T-helper 2 cell (primary cell): ENCODE data around the gene PKNOX1.
"Not testable (repeated sequence)": the region's sequence is repeated elsewhere in the genome, so short reads cannot be mapped to it uniquely, and the experiment has no call there.

Experiments used
- DNase-seq, 5 experiments: peaks; one replicate each; pipeline versions ENCODE4 v3.0.0 to v3.0.0-alpha.2; 2012 to 2022

The PKNOX1 gene

DNA sequence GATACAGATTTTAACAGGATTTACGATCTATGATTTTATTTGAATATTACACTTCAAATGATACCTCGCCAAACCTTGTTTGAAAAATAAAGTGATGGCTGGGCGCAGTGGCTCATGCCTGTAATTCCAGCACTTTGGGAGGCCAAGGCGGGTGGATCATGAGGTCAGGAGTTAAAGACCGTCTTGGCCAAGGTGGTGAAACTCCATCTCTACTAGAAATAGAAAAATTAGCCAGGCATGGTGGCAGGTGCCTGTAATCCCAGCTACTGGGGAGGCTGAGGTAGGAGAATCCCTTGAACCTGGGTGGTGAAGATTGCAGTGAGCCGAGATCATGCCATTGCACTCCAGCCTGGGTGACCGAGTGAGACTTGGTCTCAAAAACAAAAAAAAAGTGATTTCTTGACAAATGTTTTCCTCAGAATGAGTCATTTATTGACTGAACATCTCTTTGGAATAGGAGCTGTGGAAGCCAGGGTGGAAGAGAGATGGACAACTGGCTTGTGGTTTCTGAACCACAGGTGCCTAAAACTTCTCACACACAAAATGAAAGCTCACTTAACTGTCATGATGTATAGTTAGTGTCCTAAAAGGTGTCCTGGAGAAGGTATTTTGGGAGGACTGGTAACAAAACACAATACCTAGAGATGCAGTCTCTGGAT lies 11.9 kb downstream of the PKNOX1 start:
- no peak for DNase-seq

DNA sequence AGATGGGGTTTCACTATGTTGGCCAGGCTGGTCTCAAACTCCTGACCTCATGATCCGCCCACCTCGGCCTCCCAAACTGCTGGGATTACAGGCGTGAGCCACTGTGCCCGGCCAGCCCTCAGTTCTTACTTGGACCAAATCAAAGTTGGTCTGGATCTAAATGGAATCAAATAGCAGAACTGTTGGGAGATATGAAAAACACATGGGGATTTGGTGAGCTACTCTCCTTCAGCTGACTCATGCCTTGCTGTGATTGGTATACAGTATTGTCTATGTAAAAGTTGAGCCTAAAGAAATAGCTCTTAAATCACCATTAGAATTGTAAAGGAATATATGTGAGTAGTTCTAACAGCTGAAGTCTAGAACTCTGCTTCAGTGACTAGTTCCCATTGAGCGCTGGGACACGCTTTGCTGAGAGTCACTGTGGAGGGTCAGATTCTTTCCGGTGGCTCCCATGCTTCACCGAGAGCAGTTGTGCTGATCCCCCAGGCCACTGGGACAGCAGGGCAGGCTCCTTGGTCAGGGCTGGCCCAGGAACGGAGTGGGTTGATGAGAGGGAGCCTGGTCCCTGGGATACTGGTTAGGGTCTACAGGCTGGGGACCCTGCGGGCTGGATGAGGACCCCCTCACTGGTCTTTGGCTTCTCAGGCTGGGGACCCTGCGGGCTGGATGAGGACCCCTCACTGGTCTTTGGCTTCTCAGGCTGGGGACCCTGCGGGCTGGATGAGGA lies 14.0 kb downstream of the PKNOX1 start:
- DNase-seq: no peak

DNA sequence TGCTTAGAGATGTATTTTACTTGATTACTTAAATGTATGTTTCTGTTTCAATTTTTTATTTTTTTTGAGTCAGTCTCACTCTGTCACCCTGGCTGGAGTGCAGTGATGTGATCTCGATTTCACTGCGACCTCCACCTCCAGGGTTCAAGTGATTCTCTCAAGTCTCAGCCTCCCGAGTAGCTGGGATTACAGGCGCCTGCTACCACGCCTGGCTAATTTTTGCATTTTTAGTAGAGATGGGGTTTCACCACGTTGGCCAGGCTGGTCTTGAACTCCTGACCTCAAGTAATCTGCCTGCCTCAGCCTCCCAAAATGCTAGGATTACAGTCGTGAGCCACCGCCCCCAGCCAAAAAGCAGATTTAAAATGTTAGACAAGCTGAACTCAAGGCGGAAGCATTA lies 15.0 kb downstream of the PKNOX1 start:
- DNase-seq: not testable (repeated sequence)

DNA sequence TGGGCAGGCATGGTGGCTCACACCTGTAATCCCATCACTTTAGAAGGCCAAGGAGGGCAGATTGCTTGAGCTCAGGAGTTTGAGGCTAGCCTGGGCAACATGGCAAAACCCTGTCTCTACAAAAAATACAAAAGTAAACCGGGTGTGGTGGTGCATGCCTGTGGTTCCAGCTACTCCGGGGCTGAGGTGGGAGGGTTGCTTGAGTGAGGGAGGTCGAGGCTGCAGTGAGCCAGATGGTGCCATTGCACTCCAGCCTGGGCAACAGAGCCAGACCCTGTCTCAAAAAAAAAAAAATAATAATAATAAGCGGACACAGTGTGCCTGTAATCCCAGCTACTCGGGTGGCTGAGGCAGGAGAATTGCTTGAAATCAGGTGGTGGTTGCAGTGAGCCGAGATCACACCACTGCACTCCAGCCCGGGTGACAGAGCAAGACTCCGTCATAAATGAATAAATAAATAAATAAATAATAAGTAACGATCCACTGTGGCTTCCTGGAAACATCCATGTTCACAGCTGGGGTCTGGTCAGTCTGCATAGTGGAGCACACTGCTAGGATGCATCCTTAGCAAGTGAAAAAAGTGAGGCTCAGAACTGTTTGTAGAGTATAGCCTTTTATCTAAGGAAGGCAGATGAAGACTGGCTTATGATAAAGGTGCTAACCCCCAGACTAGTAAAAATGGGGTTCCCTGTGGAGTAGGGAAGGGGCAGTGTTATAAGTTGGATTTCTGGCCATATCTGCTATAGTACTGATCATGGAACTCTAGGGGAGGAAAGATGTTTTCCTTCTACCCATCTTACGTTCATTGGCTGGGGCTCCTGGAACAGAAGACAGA lies 15.7 kb downstream of the PKNOX1 start:
- peak in 2 of 5 experiments; percentile 36 to 65 for DNase-seq

DNA sequence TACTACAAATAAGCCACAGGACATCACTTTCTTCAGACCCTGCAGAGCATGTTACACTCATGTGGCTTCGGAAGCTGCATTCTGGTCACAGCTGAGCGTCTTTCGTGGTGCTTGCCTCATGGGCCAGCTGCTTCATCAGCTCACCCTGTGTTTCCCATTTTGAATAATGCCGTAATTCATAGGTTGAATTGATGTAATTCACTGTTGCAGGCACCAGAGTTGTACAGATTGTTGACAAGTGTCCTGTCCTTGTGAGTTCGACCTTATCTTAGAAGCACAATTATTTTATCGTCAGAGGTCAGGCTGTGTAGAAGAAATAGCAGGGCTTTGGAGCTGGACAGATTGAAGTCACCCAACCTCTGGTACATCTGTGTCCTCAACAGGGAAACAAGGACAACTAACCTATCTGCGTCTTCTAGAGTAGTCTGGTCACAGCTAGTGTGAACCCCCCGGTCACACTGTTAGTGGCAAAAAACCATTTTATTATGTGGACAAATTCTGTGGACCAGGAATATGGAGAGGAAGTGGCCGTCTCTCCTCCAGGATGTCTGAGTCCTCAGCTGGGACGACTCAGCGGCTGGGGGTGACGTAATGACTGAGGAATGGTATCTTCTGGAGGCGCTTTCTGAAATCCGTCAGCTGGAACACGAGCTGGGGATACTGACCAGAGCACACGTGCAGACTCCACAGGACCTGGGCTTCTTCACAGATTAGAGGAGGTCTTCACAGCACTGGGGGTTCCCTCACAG lies 17.8 kb downstream of the PKNOX1 start:
- no peak for DNase-seq

DNA sequence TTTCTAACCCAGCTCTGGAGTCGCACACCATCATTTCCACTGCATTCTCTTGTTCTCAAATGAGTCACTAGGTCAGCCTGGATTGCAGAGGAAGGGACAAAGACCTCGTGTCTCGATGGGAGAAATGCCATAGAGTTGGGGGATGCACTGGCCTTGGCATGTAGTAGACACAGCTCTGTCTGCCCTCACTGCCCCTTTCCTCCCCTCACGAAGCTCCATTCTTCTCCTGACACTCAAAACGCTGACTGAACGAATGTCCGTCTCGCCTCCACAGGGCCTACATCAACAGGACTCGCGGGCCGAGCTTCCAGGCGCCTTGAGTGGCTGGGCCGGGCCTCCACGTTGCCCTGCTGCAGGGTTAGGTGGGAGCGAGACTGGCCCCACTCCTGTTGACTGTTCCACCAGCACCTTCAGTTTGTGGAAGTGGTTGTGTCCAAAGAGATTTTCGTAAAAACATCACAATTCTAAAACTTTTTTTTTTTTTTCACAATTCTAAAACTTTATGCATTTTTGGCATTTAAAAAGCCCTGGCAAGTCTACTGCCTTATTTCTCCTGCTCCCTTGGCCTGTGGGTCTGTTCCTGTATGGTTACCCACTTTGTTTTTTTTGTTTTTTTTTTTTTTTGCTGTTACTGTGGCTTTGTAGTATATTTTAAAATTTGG lies 18.8 kb downstream of the PKNOX1 start:
- no peak for DNase-seq

DNA sequence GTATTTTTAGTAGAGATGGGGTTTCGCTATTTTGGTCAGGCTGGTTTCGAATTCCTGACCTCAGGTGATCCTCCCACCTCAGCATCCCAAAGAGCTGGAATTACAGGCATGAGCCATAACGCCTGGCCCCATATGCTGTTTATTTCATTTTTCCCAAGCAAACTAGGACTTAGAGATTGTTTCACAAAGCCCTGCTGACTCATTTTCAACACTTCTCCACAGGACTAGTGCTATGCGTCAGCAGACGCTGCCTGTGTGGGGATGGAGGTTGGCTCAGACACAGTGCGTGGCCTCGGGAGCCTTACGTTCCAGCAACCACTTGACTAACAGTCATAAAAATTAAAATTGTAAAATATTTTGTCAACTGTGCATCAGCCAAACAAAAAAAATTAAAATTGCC lies 22.7 kb downstream of the PKNOX1 start:
- peak in 1 of 5 experiments; percentile 41 for DNase-seq

DNA sequence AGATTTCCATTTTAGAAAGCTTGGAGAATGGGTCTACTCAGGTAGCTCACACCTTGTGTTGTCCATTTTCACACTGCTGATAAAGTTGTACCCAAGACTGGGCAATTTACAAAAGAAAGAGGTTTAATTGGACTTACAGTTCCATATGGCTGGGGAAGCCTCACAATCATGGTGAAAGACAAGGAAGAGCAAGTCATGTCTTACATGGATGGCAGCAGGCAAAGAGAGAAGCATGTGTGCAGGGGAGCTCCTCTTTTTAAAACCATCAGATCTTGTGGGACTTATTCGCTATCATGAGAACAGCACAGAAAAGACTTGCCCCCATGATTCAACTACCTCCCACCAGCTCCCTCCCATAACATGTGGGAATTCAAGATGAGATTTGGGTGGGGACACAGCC lies 23.6 kb downstream of the PKNOX1 start:
- DNase-seq: not testable (repeated sequence)

DNA sequence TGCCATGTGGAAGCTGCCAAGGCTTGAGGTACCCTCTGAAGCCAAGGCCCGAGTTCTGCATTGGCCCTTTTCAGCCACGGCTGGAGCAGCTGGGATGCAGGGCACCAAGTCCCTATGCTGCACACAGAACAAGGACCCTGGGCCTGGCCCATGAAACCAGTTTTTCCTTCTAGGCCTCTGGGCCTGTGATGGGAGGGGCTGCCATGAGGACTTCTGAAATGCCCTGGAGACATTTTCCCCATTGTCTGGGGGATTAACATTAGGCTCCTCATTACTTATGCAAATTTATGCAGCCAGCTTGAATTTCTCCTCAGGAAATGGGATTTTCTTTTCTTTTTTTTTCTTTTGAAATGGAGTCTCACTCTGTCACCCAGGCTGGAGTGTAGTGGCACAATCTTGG lies 24.8 kb downstream of the PKNOX1 start:
- not testable (repeated sequence) for DNase-seq

DNA sequence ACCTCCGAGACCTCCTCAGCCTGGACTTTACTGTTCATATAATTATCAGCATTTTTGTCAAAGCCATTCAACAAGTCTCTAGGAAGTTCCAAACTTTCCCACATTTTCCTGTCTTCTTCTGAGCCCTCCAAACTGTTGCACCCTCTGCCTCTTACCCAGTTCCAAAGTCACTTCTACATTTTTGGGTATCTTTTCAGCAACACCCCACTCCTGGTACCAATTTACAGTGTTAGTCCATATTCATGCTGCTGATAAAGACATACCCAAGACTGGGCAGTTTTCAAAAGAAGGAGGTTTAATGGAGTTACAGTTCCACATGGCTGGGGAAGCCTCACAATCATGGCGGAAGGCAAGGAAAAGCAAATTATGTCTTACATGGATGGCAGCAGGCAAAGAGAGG lies 25.7 kb downstream of the PKNOX1 start:
- not testable (repeated sequence) for DNase-seq

DNA sequence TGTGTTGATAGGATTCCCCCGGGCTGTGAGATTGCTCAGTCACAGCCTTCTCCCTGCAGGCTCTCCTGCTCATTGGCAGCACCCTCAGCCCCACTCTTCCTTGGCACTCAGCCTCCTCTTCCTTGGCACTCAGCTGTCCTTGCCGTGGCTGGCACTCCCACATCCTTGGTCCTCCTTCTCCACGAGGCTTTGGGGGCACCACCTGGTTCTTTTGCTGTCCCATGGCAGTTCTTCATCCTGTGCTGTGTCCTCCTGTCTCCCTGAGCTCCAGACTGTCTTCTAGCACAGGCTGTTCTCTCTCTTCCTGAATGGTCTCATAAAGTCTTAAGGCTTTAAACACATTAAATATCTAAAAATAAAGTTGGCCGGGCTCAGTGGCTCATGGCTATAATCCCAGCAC lies 27.0 kb downstream of the PKNOX1 start:
- DNase-seq: no peak

DNA sequence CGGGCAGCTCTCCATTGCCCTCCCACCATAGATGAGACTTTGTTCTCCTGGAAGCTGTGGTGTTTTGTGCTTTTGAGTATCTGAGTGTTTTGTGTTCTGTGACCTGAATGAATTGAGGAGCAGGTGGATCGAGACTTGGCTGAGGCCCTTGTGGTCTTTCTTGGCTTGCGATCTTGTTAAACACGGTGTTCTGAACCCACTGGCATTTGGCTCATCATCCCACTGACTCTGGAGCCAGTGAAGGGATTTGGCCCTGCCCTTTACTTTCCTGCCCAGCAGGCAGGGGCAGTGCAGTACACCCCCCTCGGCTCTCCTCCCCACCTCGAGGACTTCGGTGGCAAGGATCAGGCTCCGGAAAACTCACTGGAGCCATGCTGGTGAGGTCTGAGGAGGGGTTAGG lies 30.6 kb downstream of the PKNOX1 start:
- no peak for DNase-seq

DNA sequence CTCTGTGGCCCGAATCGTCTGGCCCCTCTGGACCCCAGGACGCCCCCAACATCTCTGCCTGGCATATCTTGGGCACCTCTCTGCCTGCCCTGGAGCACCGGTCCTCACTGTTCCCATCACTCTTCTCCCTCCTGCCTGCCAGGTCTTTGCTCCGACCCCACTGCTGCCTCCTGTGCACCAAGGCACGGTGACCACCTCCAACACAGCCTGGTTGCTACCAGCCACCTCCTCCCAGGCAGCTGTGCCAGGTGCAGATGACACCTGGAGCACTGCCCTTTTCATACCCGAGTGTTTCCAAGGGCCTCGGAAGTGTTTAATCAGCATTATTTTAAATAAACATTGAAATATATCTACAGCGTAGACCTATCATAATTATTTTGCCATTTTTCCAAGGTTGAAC lies 31.3 kb downstream of the PKNOX1 start:
- DNase-seq: no peak

DNA sequence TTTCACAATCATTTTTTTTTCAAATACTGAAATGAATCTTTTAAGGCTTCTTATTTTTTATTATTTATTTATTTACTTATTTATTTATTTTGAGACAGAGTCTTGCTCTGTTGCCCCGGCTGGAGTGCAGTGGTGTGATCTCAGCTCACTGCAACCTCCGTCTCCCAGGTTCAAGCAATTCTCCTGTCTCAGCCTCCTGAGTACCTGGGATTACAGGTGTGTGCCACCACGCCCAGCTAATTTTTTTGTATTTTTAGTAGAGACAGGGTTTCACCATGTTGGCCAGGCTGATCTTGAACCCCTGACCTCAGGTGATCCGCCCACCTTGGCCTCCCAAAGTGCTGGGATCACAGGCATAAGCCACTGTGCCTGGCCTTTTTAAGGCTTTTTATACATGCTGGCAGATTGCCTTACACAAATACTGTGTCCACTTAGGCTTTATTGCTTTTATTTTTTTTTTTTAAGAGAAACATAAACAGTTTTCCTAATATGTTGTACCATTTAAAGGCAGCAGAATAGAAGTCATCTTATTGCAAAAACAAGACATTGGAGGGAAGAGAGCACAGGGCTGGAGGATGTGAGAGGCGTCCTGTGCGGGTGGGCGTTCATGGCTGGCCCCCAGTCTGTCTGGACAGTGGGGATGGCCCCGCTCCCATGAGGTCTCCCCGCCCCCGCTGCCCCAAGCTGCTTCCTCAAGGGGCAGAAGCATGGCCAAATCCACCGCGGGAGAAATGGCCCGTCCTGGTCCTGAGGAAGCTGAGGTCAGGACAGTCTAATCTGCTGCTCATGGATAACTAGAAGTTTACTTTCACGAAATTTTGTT lies 31.9 kb downstream of the PKNOX1 start:
- not testable (repeated sequence) for DNase-seq

DNA sequence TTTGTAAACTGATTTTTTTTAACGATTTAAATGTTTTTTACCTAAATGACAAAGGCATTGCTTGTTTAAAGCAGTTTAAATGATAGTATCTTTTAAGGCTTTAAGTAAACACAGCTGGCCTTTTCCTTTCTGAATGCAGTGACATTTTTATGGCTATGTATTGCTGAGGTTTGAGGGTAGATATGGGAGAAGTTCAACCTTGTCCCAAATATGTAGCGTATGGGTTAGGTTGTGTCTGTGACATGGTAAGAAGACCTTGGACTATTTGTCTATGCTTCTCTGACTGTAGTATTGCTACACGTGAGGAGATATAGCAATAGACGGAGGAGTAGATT lies 32.5 kb downstream of the PKNOX1 start:
- no peak for DNase-seq

DNA sequence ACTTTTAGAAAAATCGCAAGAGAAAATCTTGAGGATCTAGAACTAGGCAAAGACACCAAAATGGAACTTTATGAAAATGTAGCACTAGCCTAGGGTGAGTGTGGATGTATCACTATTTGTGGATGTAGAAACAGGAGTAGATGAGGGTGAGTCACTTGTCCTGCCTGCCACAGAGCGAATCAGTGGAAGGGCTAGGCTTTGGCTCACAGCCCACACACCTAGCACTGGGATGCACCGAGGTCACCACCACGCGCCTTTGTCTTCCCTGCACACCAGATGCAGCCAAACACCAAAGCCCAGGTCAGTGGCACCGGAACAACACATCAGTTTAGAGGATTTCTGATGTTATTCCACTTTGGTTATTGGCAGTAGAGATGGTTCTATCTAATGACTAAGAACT lies 38.2 kb downstream of the PKNOX1 start:
- DNase-seq: no peak

DNA sequence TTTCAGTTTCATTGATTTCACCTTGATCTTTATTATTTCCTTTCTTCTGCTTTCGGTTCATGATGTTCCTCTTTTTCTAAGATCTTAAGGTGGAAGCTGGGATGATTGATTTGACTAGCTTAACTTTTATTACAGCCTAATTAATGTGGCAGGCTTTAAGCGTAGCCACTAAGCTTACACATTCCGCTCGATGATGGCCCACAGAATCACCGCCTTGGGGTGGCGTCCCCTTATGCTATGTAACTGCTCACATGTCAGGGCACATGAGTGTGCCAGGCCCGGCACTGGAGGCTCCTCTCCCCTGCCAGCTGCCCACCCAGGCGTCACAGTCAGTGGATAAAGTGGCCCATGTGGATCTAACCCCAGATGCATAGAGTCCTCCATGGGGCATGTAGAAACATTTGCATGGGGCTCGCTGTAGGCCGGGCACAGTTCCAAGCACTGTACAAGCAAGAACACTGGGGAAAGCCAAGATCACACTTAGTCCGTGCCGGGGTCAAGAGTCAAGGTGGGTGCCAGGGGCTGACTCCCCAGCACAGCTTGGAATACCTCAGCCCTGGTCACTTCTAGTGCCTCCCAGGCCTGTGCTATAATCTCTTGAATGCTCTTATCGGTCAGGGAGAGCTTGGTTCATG lies 41.7 kb downstream of the PKNOX1 start:
- no peak for DNase-seq

DNA sequence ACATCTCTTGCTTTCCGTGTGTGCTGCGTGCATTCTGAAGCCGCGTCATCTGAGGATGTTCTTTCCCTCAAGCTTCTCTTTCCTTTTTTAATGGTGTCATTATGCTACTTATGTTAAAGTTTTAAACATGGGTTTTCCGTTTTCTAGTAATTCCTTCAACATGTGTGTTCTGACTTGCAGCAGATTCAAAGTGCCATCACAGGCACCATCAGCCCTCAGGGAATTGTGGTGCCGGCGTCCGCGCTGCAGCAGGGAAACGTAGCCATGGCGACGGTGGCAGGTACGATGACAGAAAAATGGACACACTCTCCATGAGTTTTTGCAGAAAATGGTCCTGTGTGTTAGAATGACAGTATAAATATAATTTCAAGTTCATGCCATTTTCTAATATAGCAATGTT lies 42.4 kb downstream of the PKNOX1 start:
- no peak for DNase-seq

DNA sequence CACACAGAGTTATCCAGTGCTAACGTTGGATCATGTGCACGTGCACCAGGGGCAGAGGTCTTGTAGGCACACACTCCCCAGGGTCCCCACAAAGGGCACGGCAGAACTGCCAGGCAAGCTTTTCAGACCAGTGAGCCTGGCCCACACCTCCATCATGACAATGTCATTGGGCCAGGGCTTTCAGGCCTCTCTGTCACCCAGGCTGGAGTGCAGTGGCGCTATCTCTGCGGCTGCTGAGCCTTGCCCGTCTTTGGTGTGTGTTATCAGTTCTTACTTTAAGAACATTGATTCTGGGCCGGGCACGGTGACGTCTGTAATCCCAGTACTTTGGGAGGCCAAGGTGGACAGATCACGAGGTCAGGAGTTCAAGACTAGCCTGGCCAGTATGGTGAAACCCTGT lies 44.2 kb downstream of the PKNOX1 start:
- no peak for DNase-seq

DNA sequence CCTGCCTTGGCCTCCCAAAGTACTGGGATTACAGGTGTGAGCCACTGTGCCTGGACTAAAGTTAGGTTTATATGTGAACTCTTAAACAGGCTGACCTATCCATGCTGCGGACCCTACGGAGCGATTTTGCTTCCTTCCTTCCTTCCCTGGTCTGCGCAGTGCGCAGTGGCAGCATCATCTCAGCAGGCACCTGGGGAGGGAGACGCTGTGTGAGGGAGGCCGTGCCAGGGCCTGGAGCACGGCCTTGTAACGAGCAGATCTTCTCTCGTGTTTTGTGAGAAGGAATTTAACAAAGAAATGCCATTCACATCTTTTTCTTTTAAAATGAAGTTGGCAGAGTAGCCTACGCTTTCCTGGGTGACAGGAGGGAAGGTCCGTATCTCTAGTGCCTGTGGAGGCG lies 45.8 kb downstream of the PKNOX1 start:
- no peak for DNase-seq

DNA sequence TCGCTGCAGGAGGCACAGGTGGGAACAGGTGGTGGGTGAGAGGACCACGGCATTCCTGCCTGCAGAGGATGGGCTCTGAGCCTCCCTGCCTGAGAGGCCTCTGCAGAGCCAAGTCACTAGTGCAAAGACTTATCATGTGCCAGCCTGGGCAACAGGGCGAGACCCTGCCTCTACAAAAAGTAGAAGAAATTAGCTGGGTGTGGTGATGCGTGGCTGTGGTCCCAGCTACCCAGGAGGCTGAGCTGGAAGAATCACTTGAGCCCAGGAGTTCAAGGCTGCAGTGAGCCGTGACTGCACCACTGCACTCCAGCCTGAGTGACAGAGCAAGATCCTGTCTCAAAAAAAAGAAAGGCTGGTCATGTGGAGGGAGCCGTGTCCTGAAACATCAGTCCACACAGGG lies 46.4 kb downstream of the PKNOX1 start:
- no peak for DNase-seq
